C4-2B (cell line): ENCODE results near the gene HOOK2.

Experiments used
- CTCF ChIP-seq: fragments of 450-650 bp; conservative IDR thresholded peaks from 2 replicates; pipeline ENCODE4 v1.5.1; 2017; ENCODE audit warnings: mild to moderate bottlenecking
- ZFX ChIP-seq: fragments of 450-650 bp; IDR thresholded peaks from 2 replicates; pipeline ENCODE4 v1.6.1; 2017

- TF ChIP-seq ZFX (no peak), CTCF (no peak; the same call in 1 of the 2 replicates)
Measured at GRCh38 chr19:12733369-12734214, 41.8 kb downstream of the HOOK2 start.
